Motor neuron (in vitro differentiated cells): ENCODE data around the gene STMP1. TPM values are rescaled to one million over a fixed set of nuclear protein-coding genes. Genes with fewer than 3 reads are reported as not detected.
"Not testable (repeated sequence)": the region's sequence is repeated elsewhere in the genome, so short reads cannot be mapped to it uniquely, and the experiment has no call there.

Source experiments
- ATAC-seq, 8 experiments: fragments of 200-7000 bp; cut with Tn5 transposase; replicated peaks in 6 of 8; 2 replicates each; pipeline ENCODE4 v1.8.0; 2021; ENCODE audit warnings: mild to moderate bottlenecking in 8 of 8, moderate library complexity in 8 of 8
- H3K27ac ChIP-seq, 2 donors: fragments of 250-450 bp; sonication (Bioruptor Pico); 2 replicates each; pipeline ENCODE4 v1.9.0; 2021; ENCODE audit warnings: antibody characterized with exemption in 2 of 2, mild to moderate bottlenecking in 2 of 2, moderate library complexity in 1 of 2
- H3K4me1 ChIP-seq, 2 donors: fragments of 250-450 bp; sonication (Bioruptor Pico); replicated peaks in 1 of 2; 2 replicates each; pipeline ENCODE4 v1.6.1; 2021; ENCODE audit warnings: antibody characterized with exemption in 2 of 2, mild to moderate bottlenecking in 2 of 2, moderate library complexity in 1 of 2
- H3K4me3 ChIP-seq, 5 donors: fragments of 250-450 bp; sonication (Bioruptor Pico); 2 replicates each; pipeline ENCODE4 v1.9.0; 2021; ENCODE audit warnings: antibody characterized with exemption in 5 of 5, mild to moderate bottlenecking in 5 of 5, moderate library complexity in 4 of 5
- WGBS, 10 experiments: fragments of 450-650 bp; shearing (Covaris generic); methylation state at CpG; one replicate each; pipeline ENCODE4 v1.0.0; 2022; 5-methylcytosine and 5-hydroxymethylcytosine counted together
- in situ Hi-C, 9 experiments: fragments of 400-800 bp; cut with MboI; loops; one replicate each; pipeline ENCODE4 v1.15.0; 2021; ENCODE audit warnings: low sequenced_read_pairs in 9 of 9, low pct_unique_long_range_greater_than_20kb in 2 of 9; ENCODE audit not compliant: unreplicated experiment in 9 of 9
- total RNA-seq, 8 experiments: library from RNA; unstranded; fragments of 300-600 nt; gene quantifications; 2 replicates each; pipeline versions ENCODE4 v1.2.3 to v1.2.4, GENCODE V29; 2022

Gene STMP1
- total RNA-seq, 8 experiments from 2014 or later: 17.0 to 39.7 (median 29.1) TPM

- in situ Hi-C loops: loop anchor here in 1 of 9 experiments (25.0 kb wide), 1 partner anchor 345 kb away; no protein-coding TSS in a partner anchor
- H3K4me3 ChIP-seq, H3K27ac ChIP-seq, ATAC-seq, H3K4me1 ChIP-seq: not testable (repeated sequence)
- 83 to 100% (median 100%) methylated on average over 1 of the region's 1 CpG for WGBS, 10 experiments
Measured at GRCh38 chr7:135667626-135668025, 5.3 kb downstream of the STMP1 start.

GRCh38 chr7:135668852-135669395, 6.6 kb downstream of the STMP1 start:
- H3K27ac ChIP-seq, H3K4me3 ChIP-seq, H3K4me1 ChIP-seq, ATAC-seq: not testable (repeated sequence)
- 59 to 100% (median 66%) methylated on average over 2 to 6 of the region's 6 CpGs; no CpG with 5 or more reads in 2 of the 10 experiments for WGBS, 10 experiments
- in situ Hi-C loops: loop anchor here in 1 of 9 experiments (25.0 kb wide), 1 partner anchor 343 kb away; no protein-coding TSS in a partner anchor

GRCh38 chr7:135669774-135670173, 7.5 kb downstream of the STMP1 start:
- no peak overlapping the region for H3K4me3 ChIP-seq
- no peak for ATAC-seq
- WGBS, 10 experiments: 38 to 100% (median 100%) methylated on average over 1 of the region's 1 CpG; no CpG with 5 or more reads in 4 of the 10 experiments
- no peak overlapping the region for H3K27ac ChIP-seq
- in situ Hi-C loops: loop anchor here in 1 of 9 experiments (25.0 kb wide), 1 partner anchor 343 kb away; no protein-coding TSS in a partner anchor
- no peaks in the 10 kb centered on the region for H3K4me1 ChIP-seq

GRCh38 chr7:135670179-135670578, 7.9 kb downstream of the STMP1 start:
- in situ Hi-C loops: loop anchor here in 1 of 9 experiments (25.0 kb wide), 1 partner anchor 342 kb away; no protein-coding TSS in a partner anchor
- Histone ChIP-seq H3K4me1 (no peaks in the 10 kb centered on the region), H3K27ac (no peak overlapping the region), H3K4me3 (no peak overlapping the region)
- peak in 2 of 8 experiments; percentile 10 to 48 for ATAC-seq
- 0 to 100% (median 29%) methylated on average over 1 of the region's 1 CpG; no CpG with 5 or more reads in 3 of the 10 experiments for WGBS, 10 experiments

- H3K27ac ChIP-seq: no peak overlapping the region
- H3K4me1 ChIP-seq: no peaks in the 10 kb centered on the region
- no peak overlapping the region for H3K4me3 ChIP-seq
- in situ Hi-C loops: loop anchor here in 1 of 9 experiments (25.0 kb wide), 1 partner anchor 340 kb away; no protein-coding TSS in a partner anchor
- WGBS, 10 experiments: 0 to 94% (median 60%) methylated on average over 1 to 3 of the region's 3 CpGs; no CpG with 5 or more reads in 4 of the 10 experiments
- ATAC-seq: peak in 5 of 8 experiments; percentile 36 to 89 (median 88)
Measured at GRCh38 chr7:135672560-135673359, 10.4 kb downstream of the STMP1 start.

- peak in 1 of 8 experiments; percentile 10 for ATAC-seq
- WGBS, 10 experiments: 0 to 100% (median 92%) methylated on average over 1 to 6 of the region's 6 CpGs; no CpG with 5 or more reads in 1 of the 10 experiments
- Histone ChIP-seq H3K27ac (no peak overlapping the region), H3K4me1 (no peaks in the 10 kb centered on the region), H3K4me3 (no peak overlapping the region)
- in situ Hi-C loops: loop anchor here in 1 of 9 experiments (25.0 kb wide), 1 partner anchor 339 kb away; no protein-coding TSS in a partner anchor
Measured at GRCh38 chr7:135673360-135673706, 11.0 kb downstream of the STMP1 start.

GRCh38 chr7:135678612-135679575, 16.6 kb downstream of the STMP1 start:
- no peaks in the 10 kb centered on the region for H3K4me1 ChIP-seq
- peak in 1 of 8 experiments; percentile 48 for ATAC-seq
- in situ Hi-C loops: loop anchor here in 1 of 9 experiments (25.0 kb wide), 1 partner anchor 333 kb away; no protein-coding TSS in a partner anchor
- no peak overlapping the region for H3K4me3 ChIP-seq
- H3K27ac ChIP-seq: no peak overlapping the region
- WGBS, 10 experiments: 36 to 100% (median 94%) methylated on average over 1 to 4 of the region's 4 CpGs; no CpG with 5 or more reads in 1 of the 10 experiments

GRCh38 chr7:135681762-135682161, 19.4 kb downstream of the STMP1 start:
- 62 to 100% (median 91%) methylated on average over 1 to 5 of the region's 5 CpGs; no CpG with 5 or more reads in 1 of the 10 experiments for WGBS, 10 experiments
- no peaks in the 10 kb centered on the region for H3K4me1 ChIP-seq
- in situ Hi-C loops: loop anchor here in 1 of 9 experiments (25.0 kb wide), 1 partner anchor 331 kb away; no protein-coding TSS in a partner anchor
- ATAC-seq: no peak
- no peak overlapping the region for H3K27ac ChIP-seq
- no peak overlapping the region for H3K4me3 ChIP-seq

GRCh38 chr7:135682191-135682590, 19.9 kb downstream of the STMP1 start:
- H3K4me1 ChIP-seq: no peaks in the 10 kb centered on the region
- WGBS, 10 experiments: 80 to 100% (median 100%) methylated on average over 1 of the region's 3 CpGs; no CpG with 5 or more reads in 7 of the 10 experiments
- ATAC-seq: no peak
- no peak overlapping the region for H3K4me3 ChIP-seq
- H3K27ac ChIP-seq: no peak overlapping the region
- in situ Hi-C loops: loop anchor here in 1 of 9 experiments (25.0 kb wide), 1 partner anchor 330 kb away; no protein-coding TSS in a partner anchor

- 86 to 100% (median 97%) methylated on average over 1 to 3 of the region's 3 CpGs; no CpG with 5 or more reads in 1 of the 10 experiments for WGBS, 10 experiments
- Histone ChIP-seq H3K4me1 (no peaks in the 10 kb centered on the region), H3K4me3 (no peak overlapping the region), H3K27ac (no peak overlapping the region)
- in situ Hi-C loops: loop anchor here in 1 of 9 experiments (25.0 kb wide), 1 partner anchor 329 kb away; no protein-coding TSS in a partner anchor
- ATAC-seq: no peak
Measured at GRCh38 chr7:135683609-135684008, 21.3 kb downstream of the STMP1 start.

GRCh38 chr7:135684136-135684535, 21.8 kb downstream of the STMP1 start:
- H3K4me3 ChIP-seq: no peak overlapping the region
- in situ Hi-C loops: loop anchor here in 1 of 9 experiments (25.0 kb wide), 1 partner anchor 328 kb away; no protein-coding TSS in a partner anchor
- WGBS, 10 experiments: 0 to 100% (median 82%) methylated on average over 1 to 3 of the region's 3 CpGs; no CpG with 5 or more reads in 2 of the 10 experiments
- peak in 1 of 8 experiments; percentile 55 for ATAC-seq
- H3K27ac ChIP-seq: no peak overlapping the region
- H3K4me1 ChIP-seq: no peaks in the 10 kb centered on the region

- no peak overlapping the region for H3K4me3 ChIP-seq
- ATAC-seq: no peak
- in situ Hi-C loops: loop anchor here in 1 of 9 experiments (25.0 kb wide), 1 partner anchor 328 kb away; no protein-coding TSS in a partner anchor
- WGBS, 10 experiments: 80 to 100% (median 90%) methylated on average over 1 to 5 of the region's 5 CpGs; no CpG with 5 or more reads in 1 of the 10 experiments
- H3K4me1 ChIP-seq: no peaks in the 10 kb centered on the region
- H3K27ac ChIP-seq: no peak overlapping the region
Measured at GRCh38 chr7:135684699-135685098, 22.4 kb downstream of the STMP1 start.
